HT-29 (cell line): Measurements from ENCODE around the gene NCAM1. TPM values are rescaled to one million over a fixed set of nuclear protein-coding genes. Genes with fewer than 3 reads are reported as not detected.

Experiments used
- DNase-seq: peaks from one replicate; pipeline ENCODE4 v3.0.0-alpha.2; 2015; ENCODE audit warnings: low spot score
- total RNA-seq: library from RNA; depleted of rRNA; stranded (reverse); fragments of >200 nt; shearing (Covaris generic); gene quantifications from 2 replicates; pipeline ENCODE4 v1.2.3, GENCODE V29; 2014

Gene NCAM1
- total RNA-seq, 1 experiment from 2014 or later = not detected

GRCh38 chr11:113199866-113200265 lies 238.6 kb downstream of the NCAM1 start:
- DNase-seq = no peak

- DNase-seq = no peak
Observed at GRCh38 chr11:113201054-113201818, 240.0 kb downstream of the NCAM1 start.

DNA sequence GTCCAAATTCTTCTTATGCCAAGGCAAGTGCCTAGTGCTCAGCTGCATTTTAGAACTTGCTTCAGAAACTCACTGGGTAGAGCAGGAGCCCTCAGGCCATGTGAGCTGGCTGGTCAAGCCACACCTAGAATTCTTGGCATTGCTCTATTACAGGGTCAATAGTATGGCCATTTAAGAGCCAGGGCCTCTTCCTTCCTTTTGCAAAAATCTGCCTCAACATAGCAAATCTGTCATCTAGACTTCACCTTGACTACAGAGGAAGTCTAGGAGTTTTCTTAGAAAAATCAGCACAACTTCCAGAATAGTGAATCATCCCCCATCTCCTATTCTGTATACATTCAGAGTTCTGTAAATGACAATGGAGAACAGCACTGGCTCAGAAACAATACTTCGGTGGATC lies 241.2 kb downstream of the NCAM1 start:
- no peak for DNase-seq

- no peak for DNase-seq
Observed at GRCh38 chr11:113203141-113203753, 242.0 kb downstream of the NCAM1 start.

DNA sequence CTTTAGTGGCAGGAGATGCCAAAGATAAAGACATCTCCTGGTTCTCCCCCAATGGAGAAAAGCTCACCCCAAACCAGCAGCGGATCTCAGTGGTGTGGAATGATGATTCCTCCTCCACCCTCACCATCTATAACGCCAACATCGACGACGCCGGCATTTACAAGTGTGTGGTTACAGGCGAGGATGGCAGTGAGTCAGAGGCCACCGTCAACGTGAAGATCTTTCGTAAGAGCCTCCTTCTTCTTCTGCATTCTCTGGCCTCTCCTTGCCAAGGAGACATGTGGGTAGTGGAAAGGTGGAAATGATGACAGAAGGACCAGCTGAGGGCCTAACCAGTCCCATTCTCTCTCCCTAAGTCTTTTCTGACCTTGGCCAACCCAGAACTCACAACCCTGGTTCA lies 243.1 kb downstream of the NCAM1 start:
- DNase-seq = no peak

- no peak for DNase-seq
Observed at GRCh38 chr11:113213549-113213948, 252.3 kb downstream of the NCAM1 start.

- no peak for DNase-seq
Observed at GRCh38 chr11:113222241-113222640, 261.0 kb downstream of the NCAM1 start.

DNA sequence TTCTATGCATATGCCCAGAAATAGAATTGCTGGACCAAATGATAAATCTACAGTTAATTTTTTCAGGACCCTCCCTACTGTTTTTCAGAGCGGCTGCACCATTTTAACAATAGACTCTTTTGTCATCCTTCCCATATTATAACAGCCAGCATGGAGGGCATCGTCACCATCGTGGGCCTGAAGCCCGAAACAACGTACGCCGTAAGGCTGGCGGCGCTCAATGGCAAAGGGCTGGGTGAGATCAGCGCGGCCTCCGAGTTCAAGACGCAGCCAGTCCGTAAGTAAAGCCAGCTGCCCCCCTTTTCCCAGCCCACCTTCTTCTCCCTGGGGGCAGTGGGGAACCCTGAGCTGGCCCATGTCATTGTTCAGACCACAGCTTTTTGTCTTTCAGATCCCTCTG lies 273.7 kb downstream of the NCAM1 start:
- no peak for DNase-seq

GRCh38 chr11:113237261-113237660 lies 276.0 kb downstream of the NCAM1 start:
- DNase-seq = no peak

DNA sequence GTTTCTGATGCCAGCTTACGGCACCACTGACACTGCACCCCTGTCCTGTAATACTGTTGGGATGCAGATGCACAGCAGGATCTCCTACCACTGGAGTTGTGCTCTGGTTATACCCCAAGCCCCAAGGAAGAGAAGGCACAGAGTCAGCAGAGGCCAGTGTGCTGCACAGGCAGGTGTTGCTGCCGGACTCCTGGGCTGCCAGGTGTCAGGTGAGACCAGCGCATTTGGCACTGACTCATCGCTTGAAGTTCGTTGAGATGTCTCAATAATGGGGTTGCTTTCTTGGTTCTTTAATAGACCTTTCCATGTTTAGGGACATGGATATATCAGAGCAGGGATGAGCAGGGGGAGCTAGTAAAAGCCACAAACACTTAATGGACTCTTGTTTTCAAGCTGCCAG lies 277.5 kb downstream of the NCAM1 start:
- no peak for DNase-seq

DNA sequence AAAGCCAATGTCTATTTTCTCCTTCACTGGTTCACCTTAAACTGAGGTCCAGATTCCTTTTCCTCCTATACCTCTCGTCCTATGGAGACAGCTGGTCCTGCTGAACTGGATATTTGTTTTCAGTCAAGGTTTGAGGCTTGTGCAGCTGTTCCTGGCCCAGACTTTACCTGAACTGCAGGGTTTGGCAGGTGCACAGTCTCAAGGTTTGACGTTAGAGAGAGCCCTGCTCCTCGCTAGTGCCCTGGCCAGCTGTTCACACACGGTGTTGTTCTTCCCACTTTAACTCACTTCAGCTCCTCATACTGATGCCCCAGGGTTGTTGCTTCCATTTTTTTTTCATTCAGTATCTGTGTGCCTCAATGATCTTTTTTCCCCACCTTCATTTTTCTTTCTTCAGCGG lies 279.2 kb downstream of the NCAM1 start:
- no peak for DNase-seq

- DNase-seq = no peak
Observed at GRCh38 chr11:113240790-113241635, 279.8 kb downstream of the NCAM1 start.

DNA sequence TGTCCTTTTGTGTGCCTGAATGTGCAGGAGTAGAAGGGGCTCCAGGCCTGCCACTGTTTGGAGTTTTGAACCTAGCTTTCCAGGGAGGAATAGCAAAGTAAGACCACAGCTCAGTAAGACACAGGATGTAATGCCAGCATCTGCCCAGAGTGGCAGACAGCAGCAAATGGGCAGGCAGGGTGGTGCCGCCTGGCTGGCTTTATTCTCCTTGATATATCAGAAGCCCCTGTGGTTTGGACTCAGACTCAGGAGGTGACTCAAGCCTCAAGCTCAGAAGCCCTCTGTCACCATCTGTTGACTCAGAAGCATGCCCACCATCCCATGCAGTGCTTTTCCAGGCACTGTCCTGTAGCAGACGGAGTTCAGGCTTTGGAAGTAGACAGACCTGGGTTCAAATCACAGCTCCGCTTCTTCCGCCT lies 280.4 kb downstream of the NCAM1 start:
- no peak for DNase-seq

GRCh38 chr11:113242060-113242459 lies 280.8 kb downstream of the NCAM1 start:
- no peak for DNase-seq

GRCh38 chr11:113242767-113243397 lies 281.7 kb downstream of the NCAM1 start:
- no peak for DNase-seq

DNA sequence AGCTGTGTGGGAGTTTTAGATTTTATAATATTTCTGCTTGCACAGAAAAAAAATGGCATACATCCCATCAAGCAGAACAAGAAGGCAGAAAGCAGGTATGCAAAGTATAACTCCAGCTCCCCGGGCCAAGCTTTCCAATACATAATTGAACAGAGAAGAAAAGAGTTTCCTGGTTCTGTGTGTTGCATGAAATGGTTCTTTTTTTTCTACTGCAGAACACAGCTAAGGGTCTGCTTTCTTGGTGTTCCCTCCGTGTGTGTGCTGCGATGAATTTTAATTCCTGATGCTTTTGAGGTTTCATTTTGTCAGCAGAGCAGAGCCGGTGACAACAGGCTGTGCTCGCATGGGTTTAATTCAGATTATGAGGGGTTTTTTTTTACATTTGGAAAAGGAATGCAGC lies 282.5 kb downstream of the NCAM1 start:
- no peak for DNase-seq

DNA sequence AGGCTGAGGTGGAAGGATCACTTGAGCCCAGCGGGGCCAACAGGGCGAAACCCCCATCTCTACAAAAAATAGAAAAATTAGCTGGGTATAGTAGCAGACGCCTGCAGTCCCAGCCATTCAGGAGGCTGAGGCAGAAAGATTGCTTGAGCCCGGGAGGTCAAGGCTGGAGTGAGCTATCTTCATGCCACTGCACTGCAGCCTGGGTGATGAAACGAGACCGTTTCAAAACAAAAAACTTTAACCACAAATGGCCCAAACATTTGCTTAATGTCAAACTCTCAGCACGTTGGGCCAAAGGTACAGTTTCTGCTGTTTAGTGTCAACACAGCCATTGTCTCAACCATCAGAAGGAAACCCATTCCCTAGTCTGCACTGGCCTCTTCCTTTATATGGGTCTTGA lies 284.0 kb downstream of the NCAM1 start:
- no peak for DNase-seq

DNA sequence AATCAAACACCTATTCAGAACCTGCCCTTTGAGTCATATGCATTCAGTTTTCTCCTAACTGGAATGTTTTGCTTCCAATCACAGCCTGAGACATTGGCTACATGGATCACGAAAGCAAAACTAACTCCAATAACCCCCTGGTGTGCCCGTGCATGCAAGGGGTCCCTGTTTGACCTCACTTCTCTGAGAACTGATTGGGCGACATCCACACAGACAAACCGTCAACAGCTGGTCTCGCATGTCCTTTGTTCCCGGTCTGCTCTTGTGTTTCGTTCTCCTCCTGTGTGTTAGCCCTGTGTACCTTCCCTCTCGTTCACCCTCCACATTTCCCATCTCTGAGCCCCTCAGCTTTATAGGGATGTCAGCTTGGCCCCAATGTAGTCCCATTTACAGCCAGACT lies 286.0 kb downstream of the NCAM1 start:
- DNase-seq = no peak

DNA sequence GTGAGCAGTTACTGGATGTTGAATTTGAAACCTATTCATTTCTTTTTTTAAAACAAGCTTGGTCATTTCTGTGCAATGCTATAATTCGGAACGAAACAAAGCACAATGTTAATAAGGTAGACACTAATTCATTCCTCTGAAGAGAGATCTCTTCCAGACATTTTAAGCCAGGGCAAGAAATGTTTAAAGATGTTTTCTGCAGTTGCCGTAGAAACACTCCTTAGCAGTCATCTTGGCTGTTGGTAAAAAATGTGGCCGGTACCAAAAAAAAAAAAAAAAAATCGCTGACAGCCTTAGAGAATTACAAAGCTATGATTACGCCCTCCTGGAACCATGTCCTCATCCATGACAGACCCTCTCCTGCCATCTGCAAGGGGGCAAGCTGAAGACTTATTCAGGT lies 286.7 kb downstream of the NCAM1 start:
- DNase-seq = no peak

DNA sequence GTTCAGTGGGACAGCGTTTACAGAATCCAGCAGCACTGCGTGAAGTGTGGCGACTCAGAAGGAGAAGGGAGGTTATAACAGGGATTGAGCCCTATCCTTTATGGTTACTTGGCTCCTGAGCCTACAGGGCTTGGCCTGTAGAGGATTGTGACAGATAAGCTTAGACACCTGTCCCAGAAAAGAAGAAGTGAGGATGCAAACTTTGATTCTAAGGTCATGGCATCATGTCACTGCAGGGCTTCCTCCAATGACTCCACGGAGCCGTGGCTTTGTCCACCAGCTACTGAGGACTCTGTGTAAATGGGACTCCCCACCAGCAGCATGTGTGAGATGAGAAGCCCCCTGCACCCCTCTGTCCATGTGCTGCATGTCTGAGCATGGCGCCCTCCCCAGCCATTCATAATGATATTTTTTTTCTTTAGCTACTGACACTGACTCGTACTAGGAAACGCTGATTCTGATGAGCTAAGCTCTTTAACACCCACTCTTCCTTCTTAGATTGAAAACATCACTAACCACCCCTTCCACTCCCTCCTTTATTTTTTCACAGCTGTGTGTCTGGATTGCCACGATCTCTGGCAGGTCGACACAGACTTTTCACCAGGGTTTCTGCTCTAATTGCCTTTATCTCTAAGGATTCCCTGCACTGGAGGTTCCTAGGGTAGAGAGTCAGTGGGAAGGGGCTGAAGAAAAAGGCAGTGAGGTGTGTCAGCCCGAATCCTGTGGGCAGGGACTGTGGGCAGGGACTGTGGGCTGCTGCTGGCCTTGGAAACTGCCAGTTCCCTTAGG lies 287.7 kb downstream of the NCAM1 start:
- no peak for DNase-seq

- peak; percentile 14 for DNase-seq
Observed at GRCh38 chr11:113249491-113249763, 288.2 kb downstream of the NCAM1 start.
